ENCODE results near the gene RNF224.

DNA sequence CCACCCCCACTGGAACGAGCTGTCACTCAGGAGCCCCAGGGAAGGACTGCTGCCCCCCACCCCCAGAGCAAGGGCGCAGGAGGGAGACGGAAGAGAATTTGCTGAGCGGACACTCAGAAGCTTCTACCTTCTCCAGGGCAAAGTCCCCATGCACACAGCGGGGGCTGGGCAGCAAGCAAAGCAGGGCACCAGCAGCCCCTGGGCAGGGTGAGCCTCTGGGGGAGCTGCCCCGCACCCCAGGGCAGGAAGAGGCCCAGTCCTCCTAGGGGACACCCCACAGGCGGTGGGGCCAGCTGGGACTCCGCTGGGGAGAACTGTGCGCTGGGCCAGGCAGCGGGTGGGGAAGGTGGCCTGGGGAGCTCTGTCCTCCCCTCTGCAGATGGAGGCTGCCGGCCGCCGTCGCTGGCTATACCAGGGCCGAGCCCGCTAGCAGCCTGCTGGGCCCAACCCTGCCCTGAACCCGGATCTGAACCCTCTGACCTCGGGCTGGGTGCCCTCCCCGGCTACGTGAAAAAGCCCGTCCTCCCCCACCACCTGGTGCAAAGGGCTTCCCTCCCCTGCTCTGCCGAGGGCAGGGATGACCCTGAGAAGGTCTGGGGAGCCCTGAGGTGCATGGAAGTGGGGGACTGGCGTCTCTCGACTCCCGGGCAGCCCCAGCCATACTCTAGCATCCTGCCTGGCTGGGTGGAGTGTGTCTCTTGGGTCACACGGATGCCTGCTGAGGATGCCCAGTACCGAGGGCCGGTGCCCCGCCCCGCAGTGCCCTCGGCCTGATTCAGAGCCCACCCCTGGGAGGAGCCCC lies 2.8 kb downstream of the RNF224 start:
- TF ChIP-seq, protein P1, sequence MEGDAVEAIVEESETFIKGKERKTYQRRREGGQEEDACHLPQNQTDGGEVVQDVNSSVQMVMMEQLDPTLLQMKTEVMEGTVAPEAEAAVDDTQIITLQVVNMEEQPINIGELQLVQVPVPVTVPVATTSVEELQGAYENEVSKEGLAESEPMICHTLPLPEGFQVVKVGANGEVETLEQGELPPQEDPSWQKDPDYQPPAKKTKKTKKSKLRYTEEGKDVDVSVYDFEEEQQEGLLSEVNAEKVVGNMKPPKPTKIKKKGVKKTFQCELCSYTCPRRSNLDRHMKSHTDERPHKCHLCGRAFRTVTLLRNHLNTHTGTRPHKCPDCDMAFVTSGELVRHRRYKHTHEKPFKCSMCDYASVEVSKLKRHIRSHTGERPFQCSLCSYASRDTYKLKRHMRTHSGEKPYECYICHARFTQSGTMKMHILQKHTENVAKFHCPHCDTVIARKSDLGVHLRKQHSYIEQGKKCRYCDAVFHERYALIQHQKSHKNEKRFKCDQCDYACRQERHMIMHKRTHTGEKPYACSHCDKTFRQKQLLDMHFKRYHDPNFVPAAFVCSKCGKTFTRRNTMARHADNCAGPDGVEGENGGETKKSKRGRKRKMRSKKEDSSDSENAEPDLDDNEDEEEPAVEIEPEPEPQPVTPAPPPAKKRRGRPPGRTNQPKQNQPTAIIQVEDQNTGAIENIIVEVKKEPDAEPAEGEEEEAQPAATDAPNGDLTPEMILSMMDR (conservative IDR thresholded peaks at IDR 0.05; ENCODE audit: low read depth in 2 of 2), result no peak
- TF ChIP-seq EZH2 (IDR thresholded peaks at IDR 0.05; ENCODE audit: low read depth, unreplicated experiment), result no peak
- no peak for TF ChIP-seq NANOG (IDR thresholded peaks at IDR 0.05; ENCODE audit: borderline replicate concordance)
- TF ChIP-seq, protein P2, sequence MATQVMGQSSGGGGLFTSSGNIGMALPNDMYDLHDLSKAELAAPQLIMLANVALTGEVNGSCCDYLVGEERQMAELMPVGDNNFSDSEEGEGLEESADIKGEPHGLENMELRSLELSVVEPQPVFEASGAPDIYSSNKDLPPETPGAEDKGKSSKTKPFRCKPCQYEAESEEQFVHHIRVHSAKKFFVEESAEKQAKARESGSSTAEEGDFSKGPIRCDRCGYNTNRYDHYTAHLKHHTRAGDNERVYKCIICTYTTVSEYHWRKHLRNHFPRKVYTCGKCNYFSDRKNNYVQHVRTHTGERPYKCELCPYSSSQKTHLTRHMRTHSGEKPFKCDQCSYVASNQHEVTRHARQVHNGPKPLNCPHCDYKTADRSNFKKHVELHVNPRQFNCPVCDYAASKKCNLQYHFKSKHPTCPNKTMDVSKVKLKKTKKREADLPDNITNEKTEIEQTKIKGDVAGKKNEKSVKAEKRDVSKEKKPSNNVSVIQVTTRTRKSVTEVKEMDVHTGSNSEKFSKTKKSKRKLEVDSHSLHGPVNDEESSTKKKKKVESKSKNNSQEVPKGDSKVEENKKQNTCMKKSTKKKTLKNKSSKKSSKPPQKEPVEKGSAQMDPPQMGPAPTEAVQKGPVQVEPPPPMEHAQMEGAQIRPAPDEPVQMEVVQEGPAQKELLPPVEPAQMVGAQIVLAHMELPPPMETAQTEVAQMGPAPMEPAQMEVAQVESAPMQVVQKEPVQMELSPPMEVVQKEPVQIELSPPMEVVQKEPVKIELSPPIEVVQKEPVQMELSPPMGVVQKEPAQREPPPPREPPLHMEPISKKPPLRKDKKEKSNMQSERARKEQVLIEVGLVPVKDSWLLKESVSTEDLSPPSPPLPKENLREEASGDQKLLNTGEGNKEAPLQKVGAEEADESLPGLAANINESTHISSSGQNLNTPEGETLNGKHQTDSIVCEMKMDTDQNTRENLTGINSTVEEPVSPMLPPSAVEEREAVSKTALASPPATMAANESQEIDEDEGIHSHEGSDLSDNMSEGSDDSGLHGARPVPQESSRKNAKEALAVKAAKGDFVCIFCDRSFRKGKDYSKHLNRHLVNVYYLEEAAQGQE (IDR thresholded peaks at IDR 0.05; ENCODE audit: unreplicated experiment), result no peak
- no peak for TF ChIP-seq POLR2AphosphoS5 (IDR thresholded peaks at IDR 0.05; ENCODE audit: low read depth)
- TF ChIP-seq, protein P3, sequence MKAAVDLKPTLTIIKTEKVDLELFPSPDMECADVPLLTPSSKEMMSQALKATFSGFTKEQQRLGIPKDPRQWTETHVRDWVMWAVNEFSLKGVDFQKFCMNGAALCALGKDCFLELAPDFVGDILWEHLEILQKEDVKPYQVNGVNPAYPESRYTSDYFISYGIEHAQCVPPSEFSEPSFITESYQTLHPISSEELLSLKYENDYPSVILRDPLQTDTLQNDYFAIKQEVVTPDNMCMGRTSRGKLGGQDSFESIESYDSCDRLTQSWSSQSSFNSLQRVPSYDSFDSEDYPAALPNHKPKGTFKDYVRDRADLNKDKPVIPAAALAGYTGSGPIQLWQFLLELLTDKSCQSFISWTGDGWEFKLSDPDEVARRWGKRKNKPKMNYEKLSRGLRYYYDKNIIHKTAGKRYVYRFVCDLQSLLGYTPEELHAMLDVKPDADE (IDR thresholded peaks at IDR 0.05), result no peak
- TF ChIP-seq EZH2phosphoT487 (IDR thresholded peaks at IDR 0.05; ENCODE audit: unreplicated experiment), result no peak
- TF ChIP-seq STAT1 (IDR thresholded peaks at IDR 0.05; ENCODE audit: unreplicated experiment), result no peak
- TF ChIP-seq CREB1 (CRISPR knock-in tag; IDR thresholded peaks at IDR 0.05; ENCODE audit: low read depth), result no peak
- no peak for TF ChIP-seq ZNF114 (CRISPR knock-in tag; IDR thresholded peaks at IDR 0.05)
- no peak for TF ChIP-seq JUNB (IDR thresholded peaks at IDR 0.05; ENCODE audit: unreplicated experiment)
- no peak for TF ChIP-seq ZNF331 (CRISPR knock-in tag; IDR thresholded peaks at IDR 0.05; ENCODE audit: low read depth)
- TF ChIP-seq, protein P4, sequence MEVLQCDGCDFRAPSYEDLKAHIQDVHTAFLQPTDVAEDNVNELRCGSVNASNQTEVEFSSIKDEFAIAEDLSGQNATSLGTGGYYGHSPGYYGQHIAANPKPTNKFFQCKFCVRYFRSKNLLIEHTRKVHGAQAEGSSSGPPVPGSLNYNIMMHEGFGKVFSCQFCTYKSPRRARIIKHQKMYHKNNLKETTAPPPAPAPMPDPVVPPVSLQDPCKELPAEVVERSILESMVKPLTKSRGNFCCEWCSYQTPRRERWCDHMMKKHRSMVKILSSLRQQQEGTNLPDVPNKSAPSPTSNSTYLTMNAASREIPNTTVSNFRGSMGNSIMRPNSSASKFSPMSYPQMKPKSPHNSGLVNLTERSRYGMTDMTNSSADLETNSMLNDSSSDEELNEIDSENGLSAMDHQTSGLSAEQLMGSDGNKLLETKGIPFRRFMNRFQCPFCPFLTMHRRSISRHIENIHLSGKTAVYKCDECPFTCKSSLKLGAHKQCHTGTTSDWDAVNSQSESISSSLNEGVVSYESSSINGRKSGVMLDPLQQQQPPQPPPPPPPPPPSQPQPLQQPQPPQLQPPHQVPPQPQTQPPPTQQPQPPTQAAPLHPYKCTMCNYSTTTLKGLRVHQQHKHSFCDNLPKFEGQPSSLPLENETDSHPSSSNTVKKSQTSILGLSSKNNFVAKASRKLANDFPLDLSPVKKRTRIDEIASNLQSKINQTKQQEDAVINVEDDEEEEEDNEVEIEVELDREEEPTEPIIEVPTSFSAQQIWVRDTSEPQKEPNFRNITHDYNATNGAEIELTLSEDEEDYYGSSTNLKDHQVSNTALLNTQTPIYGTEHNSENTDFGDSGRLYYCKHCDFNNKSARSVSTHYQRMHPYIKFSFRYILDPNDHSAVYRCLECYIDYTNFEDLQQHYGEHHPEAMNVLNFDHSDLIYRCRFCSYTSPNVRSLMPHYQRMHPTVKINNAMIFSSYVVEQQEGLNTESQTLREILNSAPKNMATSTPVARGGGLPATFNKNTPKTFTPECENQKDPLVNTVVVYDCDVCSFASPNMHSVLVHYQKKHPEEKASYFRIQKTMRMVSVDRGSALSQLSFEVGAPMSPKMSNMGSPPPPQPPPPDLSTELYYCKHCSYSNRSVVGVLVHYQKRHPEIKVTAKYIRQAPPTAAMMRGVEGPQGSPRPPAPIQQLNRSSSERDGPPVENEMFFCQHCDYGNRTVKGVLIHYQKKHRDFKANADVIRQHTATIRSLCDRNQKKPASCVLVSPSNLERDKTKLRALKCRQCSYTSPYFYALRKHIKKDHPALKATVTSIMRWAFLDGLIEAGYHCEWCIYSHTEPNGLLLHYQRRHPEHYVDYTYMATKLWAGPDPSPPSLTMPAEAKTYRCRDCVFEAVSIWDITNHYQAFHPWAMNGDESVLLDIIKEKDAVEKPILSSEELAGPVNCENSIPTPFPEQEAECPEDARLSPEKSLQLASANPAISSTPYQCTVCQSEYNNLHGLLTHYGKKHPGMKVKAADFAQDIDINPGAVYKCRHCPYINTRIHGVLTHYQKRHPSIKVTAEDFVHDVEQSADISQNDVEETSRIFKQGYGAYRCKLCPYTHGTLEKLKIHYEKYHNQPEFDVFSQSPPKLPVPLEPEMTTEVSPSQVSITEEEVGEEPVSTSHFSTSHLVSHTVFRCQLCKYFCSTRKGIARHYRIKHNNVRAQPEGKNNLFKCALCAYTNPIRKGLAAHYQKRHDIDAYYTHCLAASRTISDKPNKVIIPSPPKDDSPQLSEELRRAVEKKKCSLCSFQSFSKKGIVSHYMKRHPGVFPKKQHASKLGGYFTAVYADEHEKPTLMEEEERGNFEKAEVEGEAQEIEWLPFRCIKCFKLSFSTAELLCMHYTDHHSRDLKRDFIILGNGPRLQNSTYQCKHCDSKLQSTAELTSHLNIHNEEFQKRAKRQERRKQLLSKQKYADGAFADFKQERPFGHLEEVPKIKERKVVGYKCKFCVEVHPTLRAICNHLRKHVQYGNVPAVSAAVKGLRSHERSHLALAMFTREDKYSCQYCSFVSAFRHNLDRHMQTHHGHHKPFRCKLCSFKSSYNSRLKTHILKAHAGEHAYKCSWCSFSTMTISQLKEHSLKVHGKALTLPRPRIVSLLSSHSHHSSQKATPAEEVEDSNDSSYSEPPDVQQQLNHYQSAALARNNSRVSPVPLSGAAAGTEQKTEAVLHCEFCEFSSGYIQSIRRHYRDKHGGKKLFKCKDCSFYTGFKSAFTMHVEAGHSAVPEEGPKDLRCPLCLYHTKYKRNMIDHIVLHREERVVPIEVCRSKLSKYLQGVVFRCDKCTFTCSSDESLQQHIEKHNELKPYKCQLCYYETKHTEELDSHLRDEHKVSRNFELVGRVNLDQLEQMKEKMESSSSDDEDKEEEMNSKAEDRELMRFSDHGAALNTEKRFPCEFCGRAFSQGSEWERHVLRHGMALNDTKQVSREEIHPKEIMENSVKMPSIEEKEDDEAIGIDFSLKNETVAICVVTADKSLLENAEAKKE (CRISPR knock-in tag; IDR thresholded peaks at IDR 0.05), result no peak
